HepG2 (cell line): Measurements from ENCODE around the gene CTSW. TPM values are rescaled to one million over a fixed set of nuclear protein-coding genes. Genes with fewer than 3 reads are reported as not detected.
A peak's percentile ranks its signal among the peaks of the same experiment; 100 is the strongest.

Experiments used
- BORCS8-MEF2B ChIP-seq: sonication (generic); formaldehyde crosslinking; IDR thresholded peaks from 2 replicates; pipeline ENCODE4 v1.8.0; 2022; ENCODE audit warnings: mild to moderate bottlenecking, missing genetic modification reagents
- DNMT1 ChIP-seq: sonication (generic); formaldehyde crosslinking; IDR thresholded peaks from 2 replicates; pipeline ENCODE4 v1.5.1; 2020; ENCODE audit warnings: mild to moderate bottlenecking, missing genetic modification reagents
- EED ChIP-seq: sonication (generic); formaldehyde crosslinking; IDR thresholded peaks from 2 replicates; pipeline ENCODE4 v1.5.0; 2020; ENCODE audit warnings: mild to moderate bottlenecking, missing genetic modification reagents
- FOSL1 ChIP-seq: sonication (generic); formaldehyde crosslinking; IDR thresholded peaks from 2 replicates; pipeline ENCODE4 v1.9.0; 2021; ENCODE audit warnings: missing genetic modification reagents, borderline replicate concordance
- GFI1 ChIP-seq: sonication (generic); formaldehyde crosslinking; IDR thresholded peaks from 2 replicates; pipeline ENCODE4 v1.5.0; 2020; ENCODE audit warnings: missing genetic modification reagents, mild to moderate bottlenecking, borderline replicate concordance
- HIVEP1 ChIP-seq: sonication (generic); formaldehyde crosslinking; IDR thresholded peaks from 2 replicates; pipeline ENCODE4 v1.4.0; 2020; ENCODE audit warnings: mild to moderate bottlenecking, missing genetic modification reagents
- JUN ChIP-seq: sonication (generic); formaldehyde crosslinking; IDR thresholded peaks from 2 replicates; pipeline ENCODE4 v1.4.0; 2020; ENCODE audit warnings: mild to moderate bottlenecking, missing genetic modification reagents
- KAT2B ChIP-seq: fragments of 150-350 bp; IDR thresholded peaks from 2 replicates; pipeline ENCODE4 v1.6.1; 2014; ENCODE audit warnings: low read depth, low read length, borderline replicate concordance
- KAT7 ChIP-seq: IDR thresholded peaks from 2 replicates; pipeline ENCODE4 v1.6.1; 2018; ENCODE audit warnings: borderline replicate concordance, missing compliant biosample characterization
- PAXIP1 ChIP-seq: sonication (generic); formaldehyde crosslinking; conservative IDR thresholded peaks from 2 replicates; pipeline ENCODE4 v1.4.0; 2020; ENCODE audit warnings: mild to moderate bottlenecking, missing genetic modification reagents, moderate library complexity
- PHB2 ChIP-seq: fragments of 450-650 bp; IDR thresholded peaks from 2 replicates; pipeline ENCODE4 v1.6.1; 2018; ENCODE audit not compliant: partially characterized antibody
- SAP130 ChIP-seq: IDR thresholded peaks from 2 replicates; pipeline ENCODE4 v1.6.1; 2016; ENCODE audit warnings: low read depth
- SUZ12 ChIP-seq: fragments of 150-350 bp; IDR thresholded peaks from 2 replicates; pipeline ENCODE4 v1.6.1; 2014; ENCODE audit warnings: low read depth, low read length
- ZFP41 ChIP-seq: sonication (generic); formaldehyde crosslinking; IDR thresholded peaks from 2 replicates; pipeline ENCODE4 v1.4.0; 2020; ENCODE audit warnings: mild to moderate bottlenecking, missing genetic modification reagents, borderline replicate concordance
- ZFP82 ChIP-seq: sonication (generic); formaldehyde crosslinking; IDR thresholded peaks from 2 replicates; pipeline ENCODE4 v1.5.1; 2020; ENCODE audit warnings: mild to moderate bottlenecking, missing genetic modification reagents, borderline replicate concordance
- ZFP90 ChIP-seq: sonication (generic); formaldehyde crosslinking; IDR thresholded peaks from 2 replicates; pipeline ENCODE4 v1.8.0; 2022; ENCODE audit warnings: missing genetic modification reagents, mild to moderate bottlenecking, inconsistent platforms, borderline replicate concordance
- ZNF263 ChIP-seq: sonication (generic); formaldehyde crosslinking; IDR thresholded peaks from 2 replicates; pipeline ENCODE4 v1.4.0; 2020; ENCODE audit warnings: missing genetic modification reagents
- ZNF503 ChIP-seq: sonication (generic); formaldehyde crosslinking; IDR thresholded peaks from 2 replicates; pipeline ENCODE4 v1.4.0; 2020; ENCODE audit warnings: missing genetic modification reagents
- ZNF552 ChIP-seq: sonication (generic); formaldehyde crosslinking; IDR thresholded peaks from 2 replicates; pipeline ENCODE4 v1.9.0; 2022; ENCODE audit warnings: missing genetic modification reagents, mild to moderate bottlenecking, borderline replicate concordance
- ZNF556 ChIP-seq: sonication (generic); formaldehyde crosslinking; IDR thresholded peaks from 2 replicates; pipeline ENCODE4 v1.4.0; 2020; ENCODE audit warnings: mild to moderate bottlenecking, missing genetic modification reagents, borderline replicate concordance
- ZNF563 ChIP-seq: sonication (generic); formaldehyde crosslinking; IDR thresholded peaks from 2 replicates; pipeline ENCODE4 v1.8.0; 2022; ENCODE audit warnings: mild to moderate bottlenecking, moderate library complexity, missing genetic modification reagents
- ZNF772 ChIP-seq: sonication (generic); formaldehyde crosslinking; IDR thresholded peaks from 2 replicates; pipeline ENCODE4 v1.5.0; 2020; ENCODE audit warnings: mild to moderate bottlenecking, missing genetic modification reagents
- ZNF784 ChIP-seq: sonication (generic); formaldehyde crosslinking; IDR thresholded peaks from 2 replicates; pipeline ENCODE4 v1.5.1; 2020; ENCODE audit warnings: missing genetic modification reagents, mild to moderate bottlenecking, borderline replicate concordance
- polyA plus RNA-seq, 8 experiments: library from polyadenylated mRNA; depleted of rRNA in 3 of 8; stranded (reverse) in 7 of 8; unstranded in 1 of 8; fragments of >200 nt; fragmentation: Illumina TruSeq in 4 of 8; extraction: Trizol in 4 of 8; gene quantifications; 2 replicates each; pipeline versions ENCODE4 v1.2.1 to v1.2.3, GENCODE V29; 2011 to 2016; ENCODE audit warnings: low read depth in 4 of 8, missing spikeins in 1 of 8, mixed read lengths in 1 of 8; ENCODE audit not compliant: insufficient read depth in 1 of 8
- total RNA-seq, 5 experiments: library from RNA; depleted of rRNA; stranded (reverse); fragments of >200 nt; fragmentation: Illumina TruSeq; extraction: Trizol; gene quantifications; 2 replicates each; pipeline ENCODE4 v1.2.3, GENCODE V29; 2016; ENCODE audit warnings: low read depth in 1 of 5

CTSW gene
- total and polyA plus RNA-seq, 2 of the 13 experiments (the other 11 are each of a cell fraction or from before 2014, with no cell fraction given) = 0.09 TPM; not detected in 1

GRCh38 chr11:65919573-65920371 is 40.1 kb downstream of the CTSW start (continued):
- no peak; the same call in 1 of the 2 replicates for TF ChIP-seq PAXIP1 (CRISPR knock-in tag)
- TF ChIP-seq FOSL1 (CRISPR knock-in tag) = no peak
- no peak for TF ChIP-seq ZFP82
- 0 out of 2 replicates have a peak, but pooled peaks have one; percentile 15 for TF ChIP-seq ZNF552 (CRISPR knock-in tag)
- no peak for TF ChIP-seq ZNF503
- TF ChIP-seq ZNF263 (CRISPR knock-in tag) = no peak
- TF ChIP-seq HIVEP1 (CRISPR knock-in tag) = peak; percentile 13; the same call in 1 of the 2 replicates
- no peak for TF ChIP-seq GFI1 (CRISPR knock-in tag)
- no peak for TF ChIP-seq ZNF556 (CRISPR knock-in tag)
- TF ChIP-seq ZNF563 = no peak
- TF ChIP-seq ZNF772 (CRISPR knock-in tag) = no peak
- 0 out of 2 replicates have a peak, but pooled peaks have one; percentile 5 for TF ChIP-seq KAT7 (CRISPR knock-in tag)
- no peak for TF ChIP-seq EED (CRISPR knock-in tag)
- peak; percentile 16; the same call in 1 of the 2 replicates for TF ChIP-seq ZNF784 (CRISPR knock-in tag)
- TF ChIP-seq PHB2 = no peak
- TF ChIP-seq JUN (CRISPR knock-in tag) = no peak
- no peak for TF ChIP-seq DNMT1
- TF ChIP-seq KAT2B = no peak
- TF ChIP-seq SAP130 (CRISPR knock-in tag) = peak; percentile 9
- no peak for TF ChIP-seq SUZ12
- no peak for TF ChIP-seq ZFP90
- TF ChIP-seq BORCS8-MEF2B = no peak
- TF ChIP-seq ZFP41 (CRISPR knock-in tag) = no peak
